NCI-H2196 (cell line): ENCODE results near the gene RASSF3.
"Not testable (repeated sequence)": the region's sequence is repeated elsewhere in the genome, so short reads cannot be mapped to it uniquely, and the experiment has no call there.

Experiments used
- DNase-seq: peaks from one replicate; lab custom pipeline; 2025; ENCODE audit not compliant: unreplicated experiment; lab: John Stamatoyannopoulos, UW

RASSF3 gene

GRCh38 chr12:64610079-64610659 lies at the start of gene RASSF3:
Gene RASSF3, plus strand, starts transcription at chr12:64610495. Its CDS starts 138 bp downstream, at chr12:64610633.
- peak; percentile 88 for DNase-seq

- no peak for DNase-seq
Measured at GRCh38 chr12:64561302-64562136, 48.8 kb upstream of the RASSF3 start.

GRCh38 chr12:64566122-64566521 lies 44.2 kb upstream of the RASSF3 start:
- DNase-seq, result no peak

- peak; percentile 31 for DNase-seq
Measured at GRCh38 chr12:64566831-64567517, 43.3 kb upstream of the RASSF3 start.

GRCh38 chr12:64567570-64567969 lies 42.7 kb upstream of the RASSF3 start:
- no peak for DNase-seq

GRCh38 chr12:64568298-64568697 lies 42.0 kb upstream of the RASSF3 start:
- no peak for DNase-seq

DNA sequence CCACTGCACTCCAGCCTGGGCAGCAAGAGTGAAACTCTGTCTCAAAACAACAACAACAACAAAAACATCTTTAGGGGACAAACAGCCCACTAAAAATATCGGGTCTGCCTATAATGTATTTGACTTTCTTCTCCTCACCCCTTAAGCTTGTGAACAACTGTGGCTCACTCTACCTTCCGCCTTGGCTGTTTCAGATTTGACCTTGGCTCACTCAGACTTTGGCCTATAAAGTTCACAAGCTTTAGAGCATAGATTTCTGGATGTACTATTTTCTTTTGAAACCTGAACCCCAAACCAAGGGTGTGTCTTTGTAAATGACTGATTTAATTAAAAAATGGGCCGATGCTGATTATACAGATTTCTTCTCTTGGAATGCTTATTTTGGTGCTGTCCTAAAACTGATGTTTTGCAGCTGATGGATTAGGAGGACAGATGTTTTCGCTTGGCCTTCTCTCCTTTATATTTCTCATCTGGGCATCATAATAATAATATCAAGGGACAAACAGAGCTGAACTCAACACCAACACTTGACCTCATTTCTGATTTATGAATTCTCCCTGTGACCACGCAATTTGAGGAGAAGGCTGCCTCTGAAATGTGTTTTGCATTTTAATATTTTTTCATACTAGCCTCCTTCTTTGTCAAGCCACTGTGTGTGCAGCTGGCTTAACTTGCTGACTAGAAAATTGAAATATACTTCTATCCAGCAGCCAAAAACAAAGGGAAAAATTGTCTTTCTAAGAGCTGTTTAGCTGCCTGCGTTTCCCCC lies 40.2 kb upstream of the RASSF3 start:
- no peak for DNase-seq

DNA sequence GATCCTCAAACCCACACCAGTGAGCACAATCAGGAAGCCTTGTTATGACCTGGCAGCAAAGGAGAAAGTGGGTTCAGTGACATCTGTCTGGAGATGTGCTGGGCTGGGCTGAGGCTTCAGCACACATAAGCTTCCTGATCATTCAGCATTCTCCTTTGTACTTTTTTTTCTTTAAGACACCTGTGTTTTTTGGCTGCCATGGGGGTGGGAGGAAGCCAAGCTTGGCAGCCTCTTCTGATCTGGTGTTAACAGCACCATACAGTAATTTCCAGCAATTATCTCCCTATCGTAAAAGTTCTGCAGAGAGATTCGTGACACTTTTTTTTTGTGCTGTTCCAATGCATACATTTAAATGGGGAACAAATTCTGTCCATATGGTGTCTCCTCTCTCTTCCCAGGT lies 38.9 kb upstream of the RASSF3 start:
- DNase-seq, result no peak

DNA sequence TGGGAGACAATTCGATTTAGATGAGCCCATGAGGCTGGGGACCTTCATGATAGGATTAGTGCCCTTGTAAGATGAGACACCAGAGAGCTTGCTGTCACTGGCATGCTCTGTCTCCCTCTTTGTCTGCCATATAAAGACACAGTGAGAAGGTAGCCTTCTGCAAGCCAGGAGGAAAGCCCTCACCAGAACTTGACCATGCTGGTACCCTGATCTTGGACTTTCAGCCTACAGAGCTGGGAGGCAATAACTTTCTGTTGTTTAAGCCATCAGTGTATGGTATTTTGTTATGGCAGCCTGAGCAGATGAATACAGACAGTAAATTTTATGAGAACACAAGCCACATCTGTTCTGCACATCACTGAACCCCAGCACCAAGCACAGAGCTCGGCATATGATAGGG lies 38.1 kb upstream of the RASSF3 start:
- no peak for DNase-seq

GRCh38 chr12:64574837-64575236 lies 35.5 kb upstream of the RASSF3 start:
- DNase-seq, result no peak

- DNase-seq, result no peak
Measured at GRCh38 chr12:64577046-64577445, 33.2 kb upstream of the RASSF3 start.

GRCh38 chr12:64578566-64578965 lies 31.7 kb upstream of the RASSF3 start:
- DNase-seq, result peak; percentile 22

DNA sequence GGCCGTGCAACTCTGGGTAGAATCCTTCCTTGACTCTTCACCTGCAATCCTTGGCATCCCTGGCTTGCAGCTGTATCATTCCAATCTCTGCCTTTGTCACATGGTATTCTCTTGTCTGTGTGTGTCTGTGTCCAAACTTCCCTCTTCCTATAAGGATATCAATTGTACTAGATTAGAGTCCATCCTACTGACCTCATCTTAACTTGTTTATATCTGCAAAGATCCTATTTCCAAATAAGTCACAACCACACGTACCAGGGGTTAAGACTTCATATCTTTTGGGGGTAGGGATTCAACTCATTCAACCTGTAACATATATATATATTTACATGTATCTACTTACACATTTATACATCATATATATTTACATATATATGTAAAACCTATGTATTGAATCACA lies 29.6 kb upstream of the RASSF3 start:
- no peak for DNase-seq

GRCh38 chr12:64582114-64582513 lies 28.2 kb upstream of the RASSF3 start:
- no peak for DNase-seq

- DNase-seq, result no peak
Measured at GRCh38 chr12:64582862-64583261, 27.4 kb upstream of the RASSF3 start.

- not testable (repeated sequence) for DNase-seq
Measured at GRCh38 chr12:64583395-64583770, 26.9 kb upstream of the RASSF3 start.

- no peak for DNase-seq
Measured at GRCh38 chr12:64583771-64584421, 26.4 kb upstream of the RASSF3 start.

DNA sequence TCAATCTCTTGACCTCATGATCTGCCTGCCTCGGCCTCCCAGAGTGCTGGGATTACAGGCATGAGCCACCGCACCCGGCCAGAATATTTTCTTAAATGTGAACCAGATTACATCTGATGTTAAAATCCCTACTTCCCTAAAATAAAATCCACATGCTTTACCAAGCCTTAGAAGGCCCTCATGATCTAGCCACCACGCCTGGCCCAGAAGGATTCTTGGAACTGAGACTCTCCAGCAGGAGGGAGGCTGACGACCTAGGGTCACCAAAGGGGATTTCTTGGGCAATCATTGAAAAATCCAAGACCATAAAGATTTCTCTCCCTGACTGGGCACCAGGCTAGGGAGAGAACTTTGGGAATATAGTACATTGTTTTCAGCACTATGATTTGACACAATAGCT lies 25.2 kb upstream of the RASSF3 start:
- no peak for DNase-seq

GRCh38 chr12:64587447-64587846 lies 22.8 kb upstream of the RASSF3 start:
- DNase-seq, result no peak

- DNase-seq, result no peak
Measured at GRCh38 chr12:64590183-64590582, 20.1 kb upstream of the RASSF3 start.
